ENCODE results near the gene CCDC93. TPM values are rescaled to one million over a fixed set of nuclear protein-coding genes. Genes with fewer than 3 reads are reported as not detected.

CCDC93 gene
- total RNA-seq, 1 donor from 2014 or later, result 15.7 TPM

GRCh38 chr2:117961201-117961600 lies 52.7 kb downstream of the CCDC93 start:
- H3K4me1 ChIP-seq (ENCODE audit: control insufficient read depth in 3 of 3, insufficient read depth in 3 of 3, low read length in 3 of 3), result peaks cover 0 to 3% (median under 1%) of the 10 kb centered on the region in 3 donors
- H3K9me3 ChIP-seq (ENCODE audit: control insufficient read depth in 3 of 3, low read length in 3 of 3), result no peaks in the 10 kb centered on the region
- H3K36me3 ChIP-seq (ENCODE audit: control insufficient read depth in 3 of 3, insufficient read depth in 3 of 3, low read length in 3 of 3), result peaks cover 13 to 34% (median 29%) of the 10 kb centered on the region in 3 donors
- H3K27me3 ChIP-seq (ENCODE audit: control insufficient read depth in 3 of 3, insufficient read depth in 3 of 3, low read length in 3 of 3), result no peaks in the 10 kb centered on the region
- no peak overlapping the region for H3K4me3 ChIP-seq (ENCODE audit: low read length in 3 of 3)
- H3K9ac ChIP-seq (ENCODE audit: low read depth in 1 of 3, low read length in 3 of 3), result no peak overlapping the region
- no peak overlapping the region for H3K27ac ChIP-seq (ENCODE audit: low read depth, low read length)

GRCh38 chr2:117960231-117960630 lies 53.6 kb downstream of the CCDC93 start:
- Histone ChIP-seq H3K36me3 (ENCODE audit: control insufficient read depth in 3 of 3, insufficient read depth in 3 of 3, low read length in 3 of 3) (peaks cover 11 to 38% (median 37%) of the 10 kb centered on the region in 3 donors), H3K4me1 (ENCODE audit: control insufficient read depth in 3 of 3, insufficient read depth in 3 of 3, low read length in 3 of 3) (no peaks in the 10 kb centered on the region), H3K27me3 (ENCODE audit: control insufficient read depth in 3 of 3, insufficient read depth in 3 of 3, low read length in 3 of 3) (no peaks in the 10 kb centered on the region), H3K9ac (ENCODE audit: low read depth in 1 of 3, low read length in 3 of 3) (no peak overlapping the region), H3K9me3 (ENCODE audit: control insufficient read depth in 3 of 3, low read length in 3 of 3) (no peaks in the 10 kb centered on the region), H3K27ac (ENCODE audit: low read depth, low read length) (no peak overlapping the region), H3K4me3 (ENCODE audit: low read length in 3 of 3) (no peak overlapping the region)

GRCh38 chr2:117958186-117958585 lies 55.7 kb downstream of the CCDC93 start:
- no peak overlapping the region for H3K27ac ChIP-seq (ENCODE audit: low read depth, low read length)
- no peaks in the 10 kb centered on the region for H3K4me1 ChIP-seq (ENCODE audit: control insufficient read depth in 3 of 3, insufficient read depth in 3 of 3, low read length in 3 of 3)
- no peak overlapping the region for H3K4me3 ChIP-seq (ENCODE audit: low read length in 3 of 3)
- H3K9ac ChIP-seq (ENCODE audit: low read depth in 1 of 3, low read length in 3 of 3), result no peak overlapping the region
- no peaks in the 10 kb centered on the region for H3K9me3 ChIP-seq (ENCODE audit: control insufficient read depth in 3 of 3, low read length in 3 of 3)
- H3K27me3 ChIP-seq (ENCODE audit: control insufficient read depth in 3 of 3, insufficient read depth in 3 of 3, low read length in 3 of 3), result no peaks in the 10 kb centered on the region
- H3K36me3 ChIP-seq (ENCODE audit: control insufficient read depth in 3 of 3, insufficient read depth in 3 of 3, low read length in 3 of 3), result peaks cover 20 to 47% (median 44%) of the 10 kb centered on the region in 3 donors

DNA sequence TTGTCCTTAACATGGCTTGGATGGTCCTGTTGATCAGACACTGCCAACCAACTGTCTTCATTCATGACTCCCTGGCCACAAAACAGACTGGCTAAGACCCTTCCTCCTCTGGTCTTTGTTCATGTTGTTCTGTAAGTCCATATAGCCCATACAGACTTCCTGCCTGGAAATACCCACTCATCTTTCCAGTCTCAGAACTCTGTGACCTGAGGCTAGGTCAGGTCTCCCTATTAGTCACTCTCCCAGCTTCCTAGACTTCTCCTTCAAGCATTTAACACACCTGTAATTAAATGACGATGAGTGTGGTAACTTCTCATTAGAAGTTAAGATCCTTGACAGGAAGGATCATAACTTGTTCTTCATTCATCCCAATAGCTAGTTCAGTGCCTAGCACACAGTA lies 56.3 kb downstream of the CCDC93 start:
- Histone ChIP-seq H3K9me3 (ENCODE audit: control insufficient read depth in 3 of 3, low read length in 3 of 3) (no peaks in the 10 kb centered on the region), H3K9ac (ENCODE audit: low read depth in 1 of 3, low read length in 3 of 3) (no peak overlapping the region), H3K4me3 (ENCODE audit: low read length in 3 of 3) (no peak overlapping the region), H3K27ac (ENCODE audit: low read depth, low read length) (no peak overlapping the region), H3K27me3 (ENCODE audit: control insufficient read depth in 3 of 3, insufficient read depth in 3 of 3, low read length in 3 of 3) (no peaks in the 10 kb centered on the region), H3K4me1 (ENCODE audit: control insufficient read depth in 3 of 3, insufficient read depth in 3 of 3, low read length in 3 of 3) (no peaks in the 10 kb centered on the region), H3K36me3 (ENCODE audit: control insufficient read depth in 3 of 3, insufficient read depth in 3 of 3, low read length in 3 of 3) (peaks cover 22 to 51% (median 48%) of the 10 kb centered on the region in 3 donors)

- H3K9ac ChIP-seq (ENCODE audit: low read depth in 1 of 3, low read length in 3 of 3), result no peak overlapping the region
- H3K27me3 ChIP-seq (ENCODE audit: control insufficient read depth in 3 of 3, insufficient read depth in 3 of 3, low read length in 3 of 3), result no peaks in the 10 kb centered on the region
- H3K9me3 ChIP-seq (ENCODE audit: control insufficient read depth in 3 of 3, low read length in 3 of 3), result no peaks in the 10 kb centered on the region
- peaks cover 32 to 65% (median 59%) of the 10 kb centered on the region in 3 donors for H3K36me3 ChIP-seq (ENCODE audit: control insufficient read depth in 3 of 3, insufficient read depth in 3 of 3, low read length in 3 of 3)
- no peak overlapping the region for H3K27ac ChIP-seq (ENCODE audit: low read depth, low read length)
- H3K4me1 ChIP-seq (ENCODE audit: control insufficient read depth in 3 of 3, insufficient read depth in 3 of 3, low read length in 3 of 3), result no peaks in the 10 kb centered on the region
- H3K4me3 ChIP-seq (ENCODE audit: low read length in 3 of 3), result no peak overlapping the region
Observed at GRCh38 chr2:117956036-117956796, 57.7 kb downstream of the CCDC93 start.

- no peaks in the 10 kb centered on the region for H3K9me3 ChIP-seq (ENCODE audit: control insufficient read depth in 3 of 3, low read length in 3 of 3)
- no peak overlapping the region for H3K4me3 ChIP-seq (ENCODE audit: low read length in 3 of 3)
- peaks cover 35 to 88% (median 66%) of the 10 kb centered on the region in 3 donors for H3K36me3 ChIP-seq (ENCODE audit: control insufficient read depth in 3 of 3, insufficient read depth in 3 of 3, low read length in 3 of 3)
- H3K27me3 ChIP-seq (ENCODE audit: control insufficient read depth in 3 of 3, insufficient read depth in 3 of 3, low read length in 3 of 3), result no peaks in the 10 kb centered on the region
- H3K9ac ChIP-seq (ENCODE audit: low read depth in 1 of 3, low read length in 3 of 3), result no peak overlapping the region
- no peak overlapping the region for H3K27ac ChIP-seq (ENCODE audit: low read depth, low read length)
- H3K4me1 ChIP-seq (ENCODE audit: control insufficient read depth in 3 of 3, insufficient read depth in 3 of 3, low read length in 3 of 3), result no peaks in the 10 kb centered on the region
Observed at GRCh38 chr2:117953231-117953630, 60.6 kb downstream of the CCDC93 start.

DNA sequence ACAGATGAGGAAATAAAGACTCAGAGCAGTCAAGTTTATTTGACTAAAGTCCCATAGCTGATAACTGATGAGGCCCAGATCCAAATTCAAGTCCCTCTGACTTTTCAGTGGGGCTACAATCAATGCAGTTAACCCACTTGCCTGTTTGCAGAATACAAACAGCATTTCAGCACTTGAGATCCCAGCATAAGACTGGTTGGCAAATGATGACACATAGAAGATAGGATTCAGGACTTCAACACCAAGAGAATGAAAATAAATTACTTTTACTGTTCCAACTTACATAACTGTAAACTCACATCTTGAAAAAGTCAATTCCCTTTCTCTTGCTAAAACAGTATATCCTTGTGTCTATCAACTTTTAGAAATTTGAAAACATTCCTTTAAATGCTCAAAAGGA lies 61.2 kb downstream of the CCDC93 start:
- Histone ChIP-seq H3K4me1 (ENCODE audit: control insufficient read depth in 3 of 3, insufficient read depth in 3 of 3, low read length in 3 of 3) (no peaks in the 10 kb centered on the region), H3K4me3 (ENCODE audit: low read length in 3 of 3) (no peak overlapping the region), H3K9ac (ENCODE audit: low read depth in 1 of 3, low read length in 3 of 3) (no peak overlapping the region), H3K36me3 (ENCODE audit: control insufficient read depth in 3 of 3, insufficient read depth in 3 of 3, low read length in 3 of 3) (peaks cover 36 to 84% (median 63%) of the 10 kb centered on the region in 3 donors), H3K9me3 (ENCODE audit: control insufficient read depth in 3 of 3, low read length in 3 of 3) (no peaks in the 10 kb centered on the region), H3K27me3 (ENCODE audit: control insufficient read depth in 3 of 3, insufficient read depth in 3 of 3, low read length in 3 of 3) (no peaks in the 10 kb centered on the region), H3K27ac (ENCODE audit: low read depth, low read length) (no peak overlapping the region)

- Histone ChIP-seq H3K4me3 (ENCODE audit: low read length in 3 of 3) (no peak overlapping the region), H3K36me3 (ENCODE audit: control insufficient read depth in 3 of 3, insufficient read depth in 3 of 3, low read length in 3 of 3) (peaks cover 31 to 81% (median 60%) of the 10 kb centered on the region in 3 donors), H3K9ac (ENCODE audit: low read depth in 1 of 3, low read length in 3 of 3) (no peak overlapping the region), H3K27ac (ENCODE audit: low read depth, low read length) (no peak overlapping the region), H3K27me3 (ENCODE audit: control insufficient read depth in 3 of 3, insufficient read depth in 3 of 3, low read length in 3 of 3) (no peaks in the 10 kb centered on the region), H3K4me1 (ENCODE audit: control insufficient read depth in 3 of 3, insufficient read depth in 3 of 3, low read length in 3 of 3) (no peaks in the 10 kb centered on the region), H3K9me3 (ENCODE audit: control insufficient read depth in 3 of 3, low read length in 3 of 3) (no peaks in the 10 kb centered on the region)
Observed at GRCh38 chr2:117952228-117952627, 61.6 kb downstream of the CCDC93 start.

DNA sequence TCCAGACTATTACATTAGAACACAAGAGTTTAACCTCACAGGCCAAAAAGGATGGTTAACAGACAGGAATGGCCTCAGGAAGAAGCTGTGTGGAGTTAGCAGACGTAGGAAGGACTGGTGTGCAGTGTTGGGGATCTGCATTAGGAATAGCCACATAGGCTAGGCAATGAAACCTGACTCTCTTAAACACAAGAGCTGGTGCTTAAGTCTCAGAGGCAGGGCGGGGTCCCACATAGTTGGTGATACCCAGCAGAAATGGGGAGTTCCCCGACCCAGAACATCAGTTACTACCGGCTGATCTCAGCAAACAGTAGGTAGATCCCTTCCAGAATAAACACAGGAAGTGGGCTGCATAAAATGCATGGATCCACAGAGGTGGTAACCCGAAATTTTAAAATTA lies 64.1 kb downstream of the CCDC93 start:
- Histone ChIP-seq H3K36me3 (ENCODE audit: control insufficient read depth in 3 of 3, insufficient read depth in 3 of 3, low read length in 3 of 3) (peaks cover 51 to 86% (median 77%) of the 10 kb centered on the region in 3 donors), H3K4me3 (ENCODE audit: low read length in 3 of 3) (no peak overlapping the region), H3K9ac (ENCODE audit: low read depth in 1 of 3, low read length in 3 of 3) (no peak overlapping the region), H3K9me3 (ENCODE audit: control insufficient read depth in 3 of 3, low read length in 3 of 3) (no peaks in the 10 kb centered on the region), H3K4me1 (ENCODE audit: control insufficient read depth in 3 of 3, insufficient read depth in 3 of 3, low read length in 3 of 3) (no peaks in the 10 kb centered on the region), H3K27ac (ENCODE audit: low read depth, low read length) (no peak overlapping the region), H3K27me3 (ENCODE audit: control insufficient read depth in 3 of 3, insufficient read depth in 3 of 3, low read length in 3 of 3) (no peaks in the 10 kb centered on the region)

DNA sequence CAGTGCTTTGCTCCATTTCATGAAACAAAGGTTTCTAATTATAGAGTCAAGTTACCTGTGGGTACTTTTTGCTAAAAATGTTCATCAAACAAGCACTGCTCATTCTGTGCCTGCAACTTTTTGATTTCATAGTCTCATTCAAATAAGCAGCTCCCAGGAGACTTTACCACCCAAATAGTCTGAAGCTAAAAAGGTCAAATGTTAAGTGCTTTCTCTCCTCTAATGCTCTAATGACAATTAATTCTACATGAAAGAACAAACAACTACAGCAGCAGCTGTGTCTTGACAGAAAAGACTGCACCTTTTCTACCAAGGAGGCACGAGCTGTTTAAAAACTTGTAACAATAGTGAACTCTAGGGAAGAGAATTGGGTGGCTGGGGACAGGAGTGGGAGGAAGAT lies 65.3 kb downstream of the CCDC93 start:
- H3K9ac ChIP-seq (ENCODE audit: low read depth in 1 of 3, low read length in 3 of 3), result no peak overlapping the region
- no peaks in the 10 kb centered on the region for H3K9me3 ChIP-seq (ENCODE audit: control insufficient read depth in 3 of 3, low read length in 3 of 3)
- no peak overlapping the region for H3K4me3 ChIP-seq (ENCODE audit: low read length in 3 of 3)
- no peaks in the 10 kb centered on the region for H3K27me3 ChIP-seq (ENCODE audit: control insufficient read depth in 3 of 3, insufficient read depth in 3 of 3, low read length in 3 of 3)
- H3K4me1 ChIP-seq (ENCODE audit: control insufficient read depth in 3 of 3, insufficient read depth in 3 of 3, low read length in 3 of 3), result no peaks in the 10 kb centered on the region
- peaks cover 50 to 78% (median 78%) of the 10 kb centered on the region in 3 donors for H3K36me3 ChIP-seq (ENCODE audit: control insufficient read depth in 3 of 3, insufficient read depth in 3 of 3, low read length in 3 of 3)
- no peak overlapping the region for H3K27ac ChIP-seq (ENCODE audit: low read depth, low read length)
